Natural killer cell (primary cell): Measurements from ENCODE around the gene CCND2. TPM values are rescaled to one million over a fixed set of nuclear protein-coding genes. Genes with fewer than 3 reads are reported as not detected.
A peak's percentile ranks its signal among the peaks of the same experiment; 100 is the strongest.

Experiments
- ATAC-seq, 3 donors: fragments of 150-1000 bp in 2 of 3; fragments of 200-7000 bp in 1 of 3; cut with Tn5 transposase; 1 replicate in 1 of 3; 2 replicates in 2 of 3; pipeline ENCODE4 v1.10.0; 2021; ENCODE audit warnings: mild to moderate bottlenecking in 2 of 3, moderate library complexity in 2 of 3
- DNase-seq, 2 donors: peaks; one replicate each; pipeline versions ENCODE4 v3.0.0 to v3.0.0-alpha.2; 2013 to 2021; ENCODE audit warnings: mixed read lengths in 1 of 2
- H3K27ac ChIP-seq: one replicate; pipeline ENCODE4 v1.5.1; 2013; ENCODE audit warnings: mild to moderate bottlenecking, low read length
- H3K27me3 ChIP-seq: one replicate; pipeline ENCODE4 v1.6.1; 2013; ENCODE audit warnings: low read length; ENCODE audit not compliant: control insufficient read depth, insufficient read depth
- H3K36me3 ChIP-seq: one replicate; pipeline ENCODE4 v1.6.1; 2013; ENCODE audit warnings: low read length; ENCODE audit not compliant: control insufficient read depth, insufficient read depth
- H3K4me1 ChIP-seq: one replicate; pipeline ENCODE4 v1.6.1; 2013; ENCODE audit warnings: low read length; ENCODE audit not compliant: control insufficient read depth, insufficient read depth
- H3K4me3 ChIP-seq: one replicate; pipeline ENCODE4 v1.5.1; 2013; ENCODE audit warnings: low read length
- H3K9me3 ChIP-seq: one replicate; pipeline ENCODE4 v1.6.1; 2013; ENCODE audit warnings: low read length; ENCODE audit not compliant: control insufficient read depth, insufficient read depth
- H3K27ac Mint-ChIP-seq, 2 donors: one replicate each; pipeline ENCODE4 v1.8.0; 2022; ENCODE audit warnings: mild to moderate bottlenecking in 2 of 2, mixed read lengths in 2 of 2, moderate library complexity in 1 of 2
- H3K27me3 Mint-ChIP-seq, 2 donors: one replicate each; pipeline ENCODE4 v1.8.0; 2022; ENCODE audit warnings: low read depth in 2 of 2, mixed read lengths in 2 of 2
- H3K36me3 Mint-ChIP-seq: one replicate; pipeline ENCODE4 v1.8.0; 2022; ENCODE audit warnings: mixed read lengths
- H3K4me1 Mint-ChIP-seq, 2 donors: one replicate each; pipeline ENCODE4 v1.8.0; 2022; ENCODE audit warnings: mixed read lengths in 2 of 2
- H3K4me3 Mint-ChIP-seq: one replicate; pipeline ENCODE4 v1.8.0; 2022; ENCODE audit warnings: mild to moderate bottlenecking, moderate library complexity, mixed read lengths
- H3K9me3 Mint-ChIP-seq, 2 donors: one replicate each; pipeline ENCODE4 v1.8.0; 2022; ENCODE audit warnings: mixed read lengths in 2 of 2
- CTCF ChIP-seq: fragments of 200-600 bp; IDR thresholded peaks from one replicate; pipeline ENCODE4 v1.8.0; 2022; ENCODE audit warnings: antibody characterized with exemption
- WGBS: methylation state at CpG from one replicate; pipeline ENCODE4 v1.1.7; 2013; ENCODE audit warnings: missing lambda C conversion rate; ENCODE audit not compliant: insufficient coverage; 5-methylcytosine and 5-hydroxymethylcytosine counted together
- intact Hi-C: fragments of 100-400 bp; cut with micrococcal nuclease; formaldehyde crosslinking; loops from one replicate; pipeline ENCODE4 v1.14.2; 2022
- total RNA-seq, 4 donors: library from RNA; stranded (reverse); fragments of 120-200 nt in 1 of 4; gene quantifications; one replicate each; pipeline versions ENCODE4 v1.2.3 to v1.2.4, GENCODE V29; 2013 to 2022

Gene CCND2
- total RNA-seq, 3 donors from 2014 or later (not counting 1 experiment from before 2014, with no cell fraction given) = 164 to 247 (median 228) TPM

GRCh38 chr12:4282103-4282891 is 8.7 kb downstream of the CCND2 start:
- H3K27me3 ChIP-seq = no peaks in the 10 kb centered on the region
- intact Hi-C loops = no loop called here
- DNase-seq (no peak), ATAC-seq (peak in 2 of 3 donors; percentile 16 to 25)
- Mint-ChIP-seq H3K4me3 (no peak overlapping the region), H3K36me3 (peaks cover under 1% of the 10 kb centered on the region), H3K4me1 (peaks cover 63 to 69% of the 10 kb centered on the region in 2 donors), H3K27ac (peak overlapping the region in 1 of 2 donors; percentile 51), H3K9me3 (no peaks in the 10 kb centered on the region), H3K27me3 (no peaks in the 10 kb centered on the region)
- no peak overlapping the region for H3K4me3 ChIP-seq
- H3K9me3 ChIP-seq = no peaks in the 10 kb centered on the region
- H3K4me1 ChIP-seq = peaks cover 40% of the 10 kb centered on the region
- no peak overlapping the region for H3K27ac ChIP-seq
- TF ChIP-seq CTCF = no peak
- 96% methylated on average over 16 of the region's 16 CpGs for WGBS
- H3K36me3 ChIP-seq = peaks cover 94% of the 10 kb centered on the region

- no peaks in the 10 kb centered on the region for H3K9me3 ChIP-seq
- peaks cover 46% of the 10 kb centered on the region for H3K4me1 ChIP-seq
- ATAC-seq (peak in 2 of 3 donors; percentile 8 to 34), DNase-seq (peak in 1 of 2 donors; percentile 33)
- H3K27ac ChIP-seq = no peak overlapping the region
- H3K4me1 Mint-ChIP-seq = peaks cover 69 to 70% of the 10 kb centered on the region in 2 donors
- H3K27me3 Mint-ChIP-seq = no peaks in the 10 kb centered on the region
- WGBS = 83% methylated on average over 12 of the region's 12 CpGs
- intact Hi-C loops = no loop called here
- H3K4me3 ChIP-seq = no peak overlapping the region
- H3K27ac Mint-ChIP-seq = peak overlapping the region; percentile 70 to 75
- H3K27me3 ChIP-seq = no peaks in the 10 kb centered on the region
- no peak for TF ChIP-seq CTCF
- peaks cover 93% of the 10 kb centered on the region for H3K36me3 ChIP-seq
- peaks cover under 1% of the 10 kb centered on the region for H3K36me3 Mint-ChIP-seq
- no peaks in the 10 kb centered on the region for H3K9me3 Mint-ChIP-seq
- no peak overlapping the region for H3K4me3 Mint-ChIP-seq
These were observed 9.4 kb downstream of the CCND2 start for GRCh38 chr12:4282892-4283511.

- H3K36me3 Mint-ChIP-seq = peaks cover 8% of the 10 kb centered on the region
- no peak overlapping the region for H3K27ac ChIP-seq
- H3K27ac Mint-ChIP-seq = peak overlapping the region; percentile 70 to 75
- no peak for TF ChIP-seq CTCF
- no peak overlapping the region for H3K4me3 ChIP-seq
- H3K4me3 Mint-ChIP-seq = no peak overlapping the region
- peaks cover 73 to 74% of the 10 kb centered on the region in 2 donors for H3K4me1 Mint-ChIP-seq
- H3K27me3 Mint-ChIP-seq = no peaks in the 10 kb centered on the region
- WGBS = 92% methylated on average over 9 of the region's 12 CpGs
- H3K27me3 ChIP-seq = no peaks in the 10 kb centered on the region
- intact Hi-C loops = no loop called here
- ATAC-seq (no peak), DNase-seq (no peak)
- H3K9me3 Mint-ChIP-seq = no peaks in the 10 kb centered on the region
- peaks cover 49% of the 10 kb centered on the region for H3K4me1 ChIP-seq
- no peaks in the 10 kb centered on the region for H3K9me3 ChIP-seq
- H3K36me3 ChIP-seq = peaks cover 93% of the 10 kb centered on the region
These were observed 10.1 kb downstream of the CCND2 start for GRCh38 chr12:4283512-4284255.
